Sigmoid colon (tissue), 7 donors: Measurements from ENCODE around the gene DIS3L2. TPM values are rescaled to one million over a fixed set of nuclear protein-coding genes. Genes with fewer than 3 reads are reported as not detected.

Experiments used
- DNase-seq: peaks from one replicate; pipeline ENCODE4 v3.0.0-alpha.2; 2019
- H3K27ac ChIP-seq, 4 donors: fragments of 200-600 bp; sonication (generic); one replicate each; pipeline ENCODE4 v1.5.1; 2016 to 2019; ENCODE audit warnings: mild to moderate bottlenecking in 1 of 4
- H3K27me3 ChIP-seq, 3 donors: fragments of 200-600 bp; sonication (generic); one replicate each; pipeline ENCODE4 v1.5.1; 2019; ENCODE audit warnings: mild to moderate bottlenecking in 1 of 3
- H3K36me3 ChIP-seq, 4 donors: fragments of 200-600 bp; sonication (generic); one replicate each; pipeline ENCODE4 v1.5.1; 2016 to 2019
- H3K4me1 ChIP-seq, 4 donors: fragments of 200-600 bp; sonication (generic); one replicate each; pipeline ENCODE4 v1.5.1; 2017 to 2019
- H3K4me3 ChIP-seq, 4 donors: fragments of 200-600 bp; sonication (generic); one replicate each; pipeline ENCODE4 v1.5.1; 2017 to 2019; ENCODE audit warnings: mild to moderate bottlenecking in 2 of 4, moderate library complexity in 1 of 4
- H3K9me3 ChIP-seq, 4 donors: fragments of 200-600 bp in 3 of 4; sonication (generic) in 3 of 4; one replicate each; pipeline versions ENCODE4 v1.5.1 to v1.6.1; 2013 to 2019
- EP300 ChIP-seq, 4 donors: sonication (generic); formaldehyde crosslinking; IDR thresholded peaks; one replicate each; pipeline ENCODE4 v1.6.1; 2017; ENCODE audit warnings: antibody characterized with exemption in 4 of 4
- POLR2A ChIP-seq, 2 donors: fragments of 450-650 bp; IDR thresholded peaks; one replicate each; pipeline ENCODE4 v1.6.1; 2016; ENCODE audit warnings: antibody characterized with exemption in 2 of 2, mild to moderate bottlenecking in 2 of 2, moderate library complexity in 2 of 2
- POLR2AphosphoS5 ChIP-seq, 4 donors: sonication (generic); formaldehyde crosslinking; IDR thresholded peaks; one replicate each; pipeline ENCODE4 v1.6.1; 2017; ENCODE audit warnings: antibody characterized with exemption in 4 of 4
- WGBS, 2 donors: extraction: QIAGEN DNeasy Blood & Tissue Kit; methylation state at CpG; one replicate each; pipeline ENCODE4 v1.1.7; 2013; 5-methylcytosine and 5-hydroxymethylcytosine counted together
- intact Hi-C: fragments of 100-400 bp; cut with DNase I; formaldehyde crosslinking; loops from one replicate; pipeline ENCODE4 v1.15.1; 2023
- polyA plus RNA-seq, 3 donors: library from polyadenylated mRNA; stranded (reverse); fragments of 200-250 nt; gene quantifications; one replicate each; pipeline ENCODE4 v1.2.3, GENCODE V29; 2013
- total RNA-seq, 4 donors: library from RNA; depleted of rRNA; stranded (reverse); fragments of >200 nt; gene quantifications; one replicate each; pipeline ENCODE4 v1.1.0, GENCODE V29; 2016
- TF ChIP-seq, protein P1 (sequence below), 4 experiments: fragments of 450-650 bp in 3 of 4; fragments of 200-600 bp in 1 of 4; IDR thresholded peaks; one replicate each; pipeline ENCODE4 v1.5.1; 2016 to 2019; ENCODE audit warnings: antibody characterized with exemption in 4 of 4, mild to moderate bottlenecking in 3 of 4, moderate library complexity in 2 of 4
- donor health status: healthy with polysubstance abuse.
- donor health status: Bipolar disorder and iron deficiency.
- donor health status: healthy.

The DIS3L2 gene
- total and polyA plus RNA-seq, 7 donors: 8.8 to 37.9 (median 22.5) TPM

DNA sequence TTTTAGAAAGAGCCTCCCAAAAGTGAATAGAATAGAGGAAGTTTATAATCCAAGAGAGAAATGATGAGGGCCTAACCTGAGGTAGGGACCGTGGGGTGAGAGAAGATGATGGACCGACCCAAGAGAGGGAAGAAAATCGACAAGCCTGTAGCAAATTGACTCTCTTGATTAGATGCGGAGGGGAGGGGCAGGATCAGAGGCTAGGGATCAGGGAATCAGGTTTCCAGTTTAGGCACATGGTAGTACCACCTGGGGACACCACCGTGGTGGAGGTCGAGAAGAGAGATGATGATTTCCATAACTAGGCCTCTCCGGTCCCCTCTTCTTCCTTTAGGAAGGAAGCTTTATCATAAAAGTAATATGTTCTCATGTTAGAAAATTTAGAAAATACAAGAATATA, 308.4 kb downstream of the DIS3L2 start:
- no peak overlapping the region for H3K4me3 ChIP-seq
- TF ChIP-seq POLR2AphosphoS5 (IDR thresholded peaks at IDR 0.05) (no peak), POLR2A (IDR thresholded peaks at IDR 0.05) (no peak), EP300 (IDR thresholded peaks at IDR 0.05) (no peak)
- TF ChIP-seq, protein P1, sequence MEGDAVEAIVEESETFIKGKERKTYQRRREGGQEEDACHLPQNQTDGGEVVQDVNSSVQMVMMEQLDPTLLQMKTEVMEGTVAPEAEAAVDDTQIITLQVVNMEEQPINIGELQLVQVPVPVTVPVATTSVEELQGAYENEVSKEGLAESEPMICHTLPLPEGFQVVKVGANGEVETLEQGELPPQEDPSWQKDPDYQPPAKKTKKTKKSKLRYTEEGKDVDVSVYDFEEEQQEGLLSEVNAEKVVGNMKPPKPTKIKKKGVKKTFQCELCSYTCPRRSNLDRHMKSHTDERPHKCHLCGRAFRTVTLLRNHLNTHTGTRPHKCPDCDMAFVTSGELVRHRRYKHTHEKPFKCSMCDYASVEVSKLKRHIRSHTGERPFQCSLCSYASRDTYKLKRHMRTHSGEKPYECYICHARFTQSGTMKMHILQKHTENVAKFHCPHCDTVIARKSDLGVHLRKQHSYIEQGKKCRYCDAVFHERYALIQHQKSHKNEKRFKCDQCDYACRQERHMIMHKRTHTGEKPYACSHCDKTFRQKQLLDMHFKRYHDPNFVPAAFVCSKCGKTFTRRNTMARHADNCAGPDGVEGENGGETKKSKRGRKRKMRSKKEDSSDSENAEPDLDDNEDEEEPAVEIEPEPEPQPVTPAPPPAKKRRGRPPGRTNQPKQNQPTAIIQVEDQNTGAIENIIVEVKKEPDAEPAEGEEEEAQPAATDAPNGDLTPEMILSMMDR (IDR thresholded peaks at IDR 0.05): no peak
- H3K4me1 ChIP-seq: no peaks in the 10 kb centered on the region
- intact Hi-C loops: no loop called here
- no peak overlapping the region for H3K27ac ChIP-seq
- H3K36me3 ChIP-seq: peaks cover 0 to 27% (median 2%) of the 10 kb centered on the region in 4 donors
- DNase-seq: peak; percentile 20
- no peaks in the 10 kb centered on the region for H3K27me3 ChIP-seq
- no peaks in the 10 kb centered on the region for H3K9me3 ChIP-seq
- 96% methylated on average over 7 of the region's 7 CpGs for WGBS, 2 donors

DNA sequence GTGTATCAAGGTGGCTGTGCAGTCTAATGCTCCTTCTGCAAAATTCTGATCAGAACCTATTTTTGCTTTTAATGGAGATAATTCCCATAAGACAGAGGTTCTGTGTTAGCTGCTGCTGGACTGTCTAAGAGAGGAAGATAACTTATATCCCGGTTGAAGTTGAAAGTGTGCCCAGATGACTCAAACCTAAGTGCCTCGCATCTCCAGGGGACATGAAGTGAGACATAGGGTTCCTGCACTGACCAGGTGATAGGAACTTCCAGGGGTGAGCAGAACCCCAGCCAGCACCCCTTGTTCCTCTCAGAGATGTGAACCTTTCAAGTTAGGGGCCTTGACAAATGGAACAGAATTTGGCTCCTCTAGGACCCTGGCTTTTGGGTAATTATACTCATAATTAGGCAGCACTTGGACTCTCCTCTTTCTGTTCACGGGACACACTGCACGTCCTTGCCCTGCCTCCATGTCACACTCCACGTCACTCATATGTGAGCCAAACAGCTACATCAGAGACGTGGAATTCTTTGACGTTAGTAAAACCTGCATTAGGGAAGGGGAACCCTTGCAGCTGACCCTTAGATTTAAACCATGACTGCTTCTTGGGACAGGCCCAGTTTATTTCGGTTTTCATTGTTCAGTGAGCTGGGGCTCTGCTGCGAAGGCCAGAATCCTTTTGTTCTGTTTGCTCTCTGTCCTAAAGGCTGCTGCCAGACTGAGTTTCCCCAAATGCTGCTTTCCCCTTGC, 312.6 kb downstream of the DIS3L2 start:
- intact Hi-C loops: no loop called here
- WGBS, 2 donors: 89 to 92% methylated on average over 9 of the region's 9 CpGs
- Histone ChIP-seq H3K9me3 (no peaks in the 10 kb centered on the region), H3K4me3 (no peak overlapping the region), H3K4me1 (no peaks in the 10 kb centered on the region), H3K36me3 (peaks cover 0 to 16% (median 2%) of the 10 kb centered on the region in 4 donors), H3K27me3 (no peaks in the 10 kb centered on the region), H3K27ac (no peak overlapping the region)
- peak; percentile 22 for DNase-seq
- TF ChIP-seq POLR2A (IDR thresholded peaks at IDR 0.05): no peak
- no peak for TF ChIP-seq EP300 (IDR thresholded peaks at IDR 0.05)
- TF ChIP-seq, protein P1 (IDR thresholded peaks at IDR 0.05): no peak
- TF ChIP-seq POLR2AphosphoS5 (IDR thresholded peaks at IDR 0.05): no peak

DNA sequence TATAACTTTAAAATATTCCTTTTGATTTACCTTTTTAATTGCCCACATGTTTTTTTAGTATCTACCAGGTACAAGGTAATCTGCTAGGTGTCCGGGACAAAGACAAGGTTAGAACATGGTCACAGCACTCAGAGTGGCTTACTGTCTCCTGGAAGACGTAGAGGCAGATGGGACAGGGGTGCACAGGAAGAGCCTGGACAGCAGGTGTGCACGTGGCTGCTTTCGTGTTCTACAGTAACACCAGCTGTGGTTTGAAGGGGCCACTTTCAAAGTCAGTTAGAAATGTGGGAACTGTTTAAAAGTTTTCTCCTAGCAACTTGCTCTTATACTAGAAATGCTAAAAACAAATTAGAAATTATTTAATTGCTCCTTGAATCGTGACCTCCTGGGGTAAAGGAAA, 314.2 kb downstream of the DIS3L2 start:
- TF ChIP-seq POLR2A (IDR thresholded peaks at IDR 0.05) (no peak), POLR2AphosphoS5 (IDR thresholded peaks at IDR 0.05) (no peak), EP300 (IDR thresholded peaks at IDR 0.05) (no peak)
- TF ChIP-seq, protein P1 (IDR thresholded peaks at IDR 0.05): no peak
- Histone ChIP-seq H3K36me3 (peaks cover 0 to 10% (median 2%) of the 10 kb centered on the region in 4 donors), H3K27me3 (no peaks in the 10 kb centered on the region), H3K9me3 (no peaks in the 10 kb centered on the region), H3K4me1 (no peaks in the 10 kb centered on the region), H3K27ac (no peak overlapping the region), H3K4me3 (no peak overlapping the region)
- DNase-seq: no peak
- 71 to 83% methylated on average over 5 of the region's 5 CpGs for WGBS, 2 donors
- intact Hi-C loops: no loop called here

DNA sequence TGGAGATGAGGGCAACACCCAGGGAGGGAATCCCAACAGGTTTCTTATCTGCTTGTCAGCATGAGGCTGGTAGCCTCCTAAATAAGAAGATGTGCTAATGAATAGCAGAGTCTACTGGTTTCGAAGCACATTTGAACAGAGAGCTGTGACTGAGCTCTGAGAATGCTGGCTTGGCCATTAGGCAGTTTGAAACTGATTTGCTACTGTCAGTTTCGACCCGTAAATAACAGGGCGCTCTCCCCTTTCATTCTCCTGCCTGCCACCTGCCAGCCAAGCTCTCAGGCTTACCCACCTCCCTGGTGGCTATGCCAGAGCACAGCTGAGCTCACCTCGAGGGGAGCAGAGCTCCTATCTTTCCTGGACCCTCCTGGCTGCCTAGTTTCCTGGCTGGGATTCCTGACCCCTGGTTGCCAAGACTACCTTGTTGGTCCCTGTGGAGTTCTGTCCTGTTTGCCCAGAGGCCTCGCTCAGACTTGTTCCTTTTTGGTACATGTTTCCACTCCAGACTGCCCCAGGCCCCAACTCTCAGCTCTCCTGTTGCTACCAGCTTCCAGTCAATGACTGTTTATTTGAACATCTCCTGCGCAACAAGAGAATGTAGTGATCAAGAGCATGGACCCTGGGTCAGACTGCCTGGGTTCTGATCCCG, 314.7 kb downstream of the DIS3L2 start:
- peaks cover 0 to 9% (median 2%) of the 10 kb centered on the region in 4 donors for H3K36me3 ChIP-seq

More for the DNA sequence above, 314.7 kb downstream of the DIS3L2 start:
- no peak overlapping the region for H3K4me3 ChIP-seq
- H3K27me3 ChIP-seq: no peaks in the 10 kb centered on the region
- H3K9me3 ChIP-seq: no peaks in the 10 kb centered on the region
- H3K4me1 ChIP-seq: no peaks in the 10 kb centered on the region
- intact Hi-C loops: no loop called here
- 82 to 91% methylated on average over 8 of the region's 8 CpGs for WGBS, 2 donors
- peak; percentile 28 for DNase-seq
- H3K27ac ChIP-seq: no peak overlapping the region
- no peak for TF ChIP-seq POLR2AphosphoS5 (IDR thresholded peaks at IDR 0.05)
- no peak for TF ChIP-seq EP300 (IDR thresholded peaks at IDR 0.05)
- TF ChIP-seq, protein P1 (IDR thresholded peaks at IDR 0.05): no peak
- TF ChIP-seq POLR2A (IDR thresholded peaks at IDR 0.05): no peak
